NT2/D1 (cell line): Measurements from ENCODE around the gene SRC.

ENCODE experiments used
- SUZ12 ChIP-seq: IDR thresholded peaks from 2 replicates; pipeline ENCODE4 v1.6.1; 2011; ENCODE audit not compliant: insufficient read length, insufficient read depth; ENCODE audit errors: extremely low read depth
- YY1 ChIP-seq: IDR thresholded peaks from 2 replicates; pipeline ENCODE4 v1.6.1; 2011; ENCODE audit not compliant: insufficient read length, insufficient read depth
- ZNF274 ChIP-seq: IDR thresholded peaks from 2 replicates; pipeline ENCODE4 v1.6.1; 2011; ENCODE audit warnings: mild to moderate bottlenecking, low read depth, low read length

DNA sequence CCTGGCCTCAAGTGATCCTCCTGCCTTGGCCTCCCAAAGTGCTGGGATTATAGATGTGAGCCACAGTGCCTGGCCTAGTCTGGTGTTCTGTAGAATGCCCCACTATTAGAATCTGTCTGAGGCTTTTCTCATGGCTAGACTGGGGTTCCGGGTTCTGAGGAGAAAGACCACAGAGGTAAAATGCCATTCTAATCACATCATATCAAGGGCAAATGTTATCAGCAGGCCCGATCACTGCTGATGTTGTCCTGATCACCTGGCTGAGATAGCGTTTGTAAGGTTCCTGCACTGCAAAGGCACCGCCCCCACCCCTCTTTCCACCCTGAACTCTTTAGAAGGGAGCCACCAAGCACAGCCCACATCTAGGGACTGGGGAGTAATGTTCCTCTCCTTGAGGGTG lies 6.7 kb upstream of the SRC start:
- TF ChIP-seq ZNF274 (no peak), YY1 (no peak), SUZ12 (no peak)
